ENCODE measurements around the gene UMAD1. TPM values are rescaled to one million over a fixed set of nuclear protein-coding genes. Genes with fewer than 3 reads are reported as not detected.
A peak's percentile ranks its signal among the peaks of the same experiment; 100 is the strongest.

The UMAD1 gene
- total RNA-seq, 1 donor: 13.8 TPM

GRCh38 chr7:7720750-7721621 lies 80.4 kb downstream of the UMAD1 start:
- no peak overlapping the region for H3K4me3 ChIP-seq (ENCODE audit: low read depth, low read length)
- TF ChIP-seq CTCF (IDR thresholded peaks at IDR 0.05; ENCODE audit: insufficient read depth, low read depth, low read length): no peak
- DNase-seq (ENCODE audit: low read depth): no peak

GRCh38 chr7:7731732-7732131 lies 91.2 kb downstream of the UMAD1 start:
- DNase-seq (ENCODE audit: low read depth): peak; percentile 24
- TF ChIP-seq CTCF (IDR thresholded peaks at IDR 0.05; ENCODE audit: insufficient read depth, low read depth, low read length): no peak
- no peak overlapping the region for H3K4me3 ChIP-seq (ENCODE audit: low read depth, low read length)

GRCh38 chr7:7732621-7733281 lies 92.2 kb downstream of the UMAD1 start:
- peak; percentile 93 for DNase-seq (ENCODE audit: low read depth)
- no peak for TF ChIP-seq CTCF (IDR thresholded peaks at IDR 0.05; ENCODE audit: insufficient read depth, low read depth, low read length)
- no peak overlapping the region for H3K4me3 ChIP-seq (ENCODE audit: low read depth, low read length)

GRCh38 chr7:7736671-7737070 lies 96.1 kb downstream of the UMAD1 start:
- H3K4me3 ChIP-seq (ENCODE audit: low read depth, low read length): no peak overlapping the region
- no peak for TF ChIP-seq CTCF (IDR thresholded peaks at IDR 0.05; ENCODE audit: insufficient read depth, low read depth, low read length)
- DNase-seq (ENCODE audit: low read depth): no peak

- H3K4me3 ChIP-seq (ENCODE audit: low read depth, low read length): no peak overlapping the region
- DNase-seq (ENCODE audit: low read depth): peak; percentile 64
- no peak for TF ChIP-seq CTCF (IDR thresholded peaks at IDR 0.05; ENCODE audit: insufficient read depth, low read depth, low read length)
Measured at GRCh38 chr7:7737674-7738073, 97.1 kb downstream of the UMAD1 start.

GRCh38 chr7:7738177-7738576 lies 97.6 kb downstream of the UMAD1 start:
- no peak for TF ChIP-seq CTCF (IDR thresholded peaks at IDR 0.05; ENCODE audit: insufficient read depth, low read depth, low read length)
- DNase-seq (ENCODE audit: low read depth): no peak
- H3K4me3 ChIP-seq (ENCODE audit: low read depth, low read length): no peak overlapping the region
